Peyer's patch (tissue), 4 donors: ENCODE measurements around the gene CGRRF1.

Experiments used
- CTCF ChIP-seq, 6 experiments: fragments of 450-650 bp in 4 of 6; fragments of 200-600 bp in 2 of 6; sonication (generic) in 1 of 6; IDR thresholded peaks; one replicate each; pipeline ENCODE4 v1.5.1; 2017 to 2019; ENCODE audit warnings: antibody characterized with exemption in 6 of 6, mild to moderate bottlenecking in 3 of 6, moderate library complexity in 1 of 6
- POLR2A ChIP-seq, 2 donors: fragments of 450-650 bp; IDR thresholded peaks; one replicate each; pipeline ENCODE4 v1.5.1; 2017; ENCODE audit warnings: antibody characterized with exemption in 2 of 2, mild to moderate bottlenecking in 2 of 2, moderate library complexity in 2 of 2

GRCh38 chr14:54556535-54556934, 46.8 kb downstream of the CGRRF1 start:
- TF ChIP-seq CTCF (IDR thresholded peaks at IDR 0.05) (no peak), POLR2A (IDR thresholded peaks at IDR 0.05) (no peak)
